RPMI8226 (cell line): ENCODE data around the gene CEP72.
A peak's percentile ranks its signal among the peaks of the same experiment; 100 is the strongest.

Experiments used
- DNase-seq: peaks from one replicate; pipeline ENCODE4 v3.0.0-alpha.2; 2015

The CEP72 gene

DNA sequence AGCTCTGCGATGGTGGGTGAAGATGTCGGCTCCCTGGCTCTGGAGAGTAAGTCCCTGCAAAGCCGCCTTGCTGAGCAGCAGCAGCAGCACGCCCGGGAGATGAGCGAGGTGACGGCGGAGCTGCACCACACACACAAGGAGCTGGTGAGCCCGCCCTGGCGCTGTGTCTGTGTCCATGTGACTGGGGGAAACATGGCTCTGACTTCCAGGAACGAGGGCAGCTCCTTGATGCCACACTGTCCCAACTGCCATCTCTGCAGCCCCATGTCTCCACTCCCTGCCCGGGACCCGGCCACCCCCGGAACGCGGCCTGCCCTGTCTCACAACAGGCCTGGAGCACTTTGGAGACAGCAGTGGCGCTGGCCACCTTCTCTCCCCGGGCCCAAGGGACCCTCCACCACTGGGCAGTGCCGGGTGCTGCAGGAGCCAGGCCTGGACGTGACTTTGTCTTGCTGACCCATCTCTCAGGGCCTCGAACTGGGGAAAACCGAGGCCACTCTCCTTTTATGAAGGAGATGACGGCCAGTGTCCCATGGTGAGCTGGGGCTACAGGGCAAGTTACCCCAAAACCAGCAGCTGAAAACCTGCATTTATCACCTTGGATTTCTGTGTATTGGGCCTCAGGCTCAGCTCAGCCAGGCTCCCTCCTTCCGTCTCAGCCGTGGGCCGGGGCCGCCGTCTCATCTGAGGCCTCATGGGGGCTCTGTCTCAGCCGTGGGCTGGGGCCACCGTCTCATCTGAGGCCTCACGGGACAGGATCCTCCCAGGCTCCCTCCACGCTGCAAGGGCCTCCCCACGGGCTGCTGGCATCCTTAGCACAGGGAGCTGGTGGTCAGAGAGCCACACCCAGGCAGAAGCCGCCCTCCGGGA, 28.6 kb downstream of the CEP72 start:
- DNase-seq: no peak

DNA sequence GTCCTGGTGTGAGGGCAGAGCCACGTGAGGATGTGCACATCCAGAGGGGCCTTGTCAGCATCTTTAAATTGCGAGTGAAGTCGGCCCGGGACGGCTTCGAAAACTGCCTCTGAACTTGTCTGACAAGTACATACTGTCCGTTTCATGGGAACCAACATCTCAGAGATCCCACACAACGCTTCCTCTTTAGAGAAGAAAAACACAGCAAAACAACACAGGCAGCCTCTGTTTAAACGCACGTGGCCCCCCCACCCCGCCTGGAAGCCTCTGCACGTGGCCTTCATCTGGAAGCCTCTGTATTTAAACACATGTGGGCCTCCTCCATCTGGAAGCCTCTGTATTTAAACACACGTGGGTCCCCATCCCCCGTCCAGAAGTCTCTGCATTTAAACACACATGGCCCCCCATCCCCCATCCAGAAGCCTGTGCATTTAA, 29.2 kb downstream of the CEP72 start:
- no peak for DNase-seq

- DNase-seq: no peak
Observed at GRCh38 chr5:642481-642880, 30.3 kb downstream of the CEP72 start.

DNA sequence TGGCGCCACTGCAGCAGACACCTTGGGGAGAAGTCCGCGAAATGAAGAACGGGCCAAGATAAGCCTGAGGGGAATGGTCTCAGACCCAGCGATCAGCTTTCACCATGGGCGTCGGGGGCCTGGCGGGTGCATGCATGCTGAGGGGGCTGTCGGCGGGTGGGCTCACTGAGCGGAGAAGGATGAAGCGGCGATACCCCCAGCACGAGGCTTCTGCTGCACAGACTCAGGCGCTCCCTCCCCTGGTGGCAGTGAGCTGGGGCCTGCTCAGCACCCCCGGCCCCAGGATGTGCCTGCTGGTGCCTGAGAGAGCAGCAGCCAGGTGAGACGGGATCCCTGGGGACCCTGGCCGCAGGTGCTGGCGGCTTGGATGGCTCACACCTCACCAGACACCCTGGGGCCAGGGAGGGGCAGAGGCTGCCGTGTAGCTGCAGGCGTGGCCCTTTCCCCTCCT, 31.2 kb downstream of the CEP72 start:
- no peak for DNase-seq

DNA sequence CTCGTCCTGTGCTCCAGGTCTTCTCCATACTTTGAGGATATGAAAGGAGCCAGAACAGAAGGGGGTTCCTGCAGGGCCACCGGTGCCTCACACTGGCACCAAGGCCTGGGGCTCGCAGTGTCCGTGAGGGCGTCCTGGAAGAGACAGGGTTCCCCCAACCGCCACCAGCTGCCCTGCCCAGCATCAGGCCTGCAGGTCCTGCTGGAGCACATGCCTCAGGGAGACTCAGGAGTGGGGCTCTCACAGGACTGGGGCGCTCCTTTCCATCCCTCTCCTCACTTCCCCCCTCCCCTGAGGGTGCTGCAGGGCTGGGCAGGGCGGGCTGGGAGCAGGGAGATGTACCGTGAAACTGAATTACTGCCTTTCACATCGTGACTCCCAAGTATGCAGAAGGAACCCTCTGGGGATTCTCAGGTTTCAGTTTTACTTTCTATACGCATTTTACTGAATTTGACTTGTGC, 31.7 kb downstream of the CEP72 start:
- DNase-seq: peak; percentile 11

- no peak for DNase-seq
Observed at GRCh38 chr5:644509-644908, 32.4 kb downstream of the CEP72 start.

GRCh38 chr5:644971-645370, 32.8 kb downstream of the CEP72 start:
- no peak for DNase-seq

- DNase-seq: no peak
Observed at GRCh38 chr5:645421-645820, 33.3 kb downstream of the CEP72 start.

- DNase-seq: no peak
Observed at GRCh38 chr5:646396-647201, 34.5 kb downstream of the CEP72 start.

GRCh38 chr5:647311-647710, 35.2 kb downstream of the CEP72 start:
- DNase-seq: no peak

- no peak for DNase-seq
Observed at GRCh38 chr5:647727-648126, 35.6 kb downstream of the CEP72 start.

- DNase-seq: no peak
Observed at GRCh38 chr5:651296-652022, 39.3 kb downstream of the CEP72 start.

GRCh38 chr5:652023-652515, 39.9 kb downstream of the CEP72 start:
- DNase-seq: no peak

GRCh38 chr5:652773-653350, 40.7 kb downstream of the CEP72 start:
- no peak for DNase-seq

- DNase-seq: no peak
Observed at GRCh38 chr5:654071-654778, 42.1 kb downstream of the CEP72 start.

DNA sequence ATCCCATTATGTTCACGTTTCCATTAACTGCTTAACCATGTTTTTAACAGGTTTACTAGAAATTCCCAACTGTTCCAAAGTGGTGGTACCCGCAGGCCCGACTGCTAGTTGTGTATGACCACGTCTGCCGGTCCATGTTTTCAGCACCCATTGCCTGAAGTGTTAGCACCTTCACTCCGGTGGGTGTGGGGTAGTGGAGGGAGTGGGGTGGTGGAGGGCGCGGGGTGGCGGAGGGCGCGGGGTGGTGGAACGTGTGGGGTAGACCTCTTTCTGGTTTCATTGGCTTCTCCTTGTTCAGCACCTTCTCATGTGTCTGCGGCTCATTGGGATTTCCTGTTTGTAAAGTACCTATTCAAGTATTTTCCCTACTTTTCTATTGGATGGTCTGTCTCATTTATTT, 43.3 kb downstream of the CEP72 start:
- no peak for DNase-seq

DNA sequence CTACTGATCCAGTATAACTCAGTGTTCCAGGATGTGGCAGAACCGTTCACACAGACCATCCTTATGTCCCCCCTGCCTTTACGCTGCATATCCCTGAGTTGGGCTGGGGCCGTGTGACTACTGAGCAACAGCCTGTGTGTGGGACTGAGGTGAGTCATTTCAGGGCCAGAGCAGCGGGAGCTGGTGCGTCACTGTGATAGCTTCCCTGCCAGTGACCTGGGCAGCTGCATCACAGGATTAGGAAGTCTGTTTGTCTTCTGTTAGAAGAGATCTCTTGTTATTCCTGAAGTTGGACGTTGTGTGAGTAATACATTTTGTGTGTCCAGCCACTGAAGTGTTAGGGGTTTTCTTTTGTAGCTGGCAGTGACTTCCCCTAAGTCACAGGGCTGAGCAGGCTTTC, 45.4 kb downstream of the CEP72 start:
- no peak for DNase-seq

DNA sequence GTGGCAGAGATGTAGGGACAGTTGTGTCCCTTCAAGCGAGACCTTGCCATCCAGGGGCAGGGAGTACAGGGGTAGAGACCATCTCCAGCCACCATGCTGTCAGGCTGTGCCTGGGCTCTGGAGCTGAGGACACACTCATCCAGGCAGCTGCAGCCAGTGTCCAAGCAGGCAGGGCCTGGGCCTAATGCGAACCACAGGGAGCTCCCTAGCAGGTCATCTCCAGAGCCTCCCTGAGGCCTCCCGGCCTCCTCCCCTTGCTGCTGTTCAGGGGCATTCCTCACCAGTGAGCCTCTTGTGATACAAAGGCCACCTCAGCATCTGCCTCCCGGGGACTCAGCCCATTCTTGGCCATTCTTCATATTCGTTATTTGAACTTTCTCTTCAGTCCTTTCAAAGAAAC, 46.0 kb downstream of the CEP72 start:
- no peak for DNase-seq

GRCh38 chr5:659496-660263, 47.5 kb downstream of the CEP72 start:
- no peak for DNase-seq

DNA sequence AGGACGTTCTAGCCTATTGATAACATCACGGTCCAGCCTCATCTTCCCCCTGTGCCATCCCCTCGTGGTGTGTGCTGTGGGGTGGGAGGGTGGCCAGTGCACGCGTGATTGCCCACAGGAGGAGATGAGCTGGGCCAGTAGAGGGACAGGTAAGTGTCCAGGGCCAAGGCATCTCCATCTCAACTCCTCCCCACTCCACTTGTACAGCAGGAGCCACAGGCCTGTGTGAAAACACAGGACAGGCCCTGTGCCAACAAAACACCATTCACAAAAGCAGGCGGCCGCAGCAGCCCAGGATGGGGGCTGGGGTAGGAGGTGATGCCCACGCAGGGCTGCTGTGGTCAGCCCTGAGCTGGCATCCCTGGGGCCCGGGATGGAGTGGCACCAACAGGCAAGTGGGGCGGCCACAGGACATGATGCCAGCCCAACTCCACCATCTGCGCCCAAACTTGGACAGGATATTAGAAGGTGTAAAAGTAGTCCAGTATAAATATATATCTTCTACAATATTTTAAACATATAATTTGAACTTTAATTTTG, 48.4 kb downstream of the CEP72 start:
- no peak for DNase-seq
